AG10803 (cell line): ENCODE results near the gene SSR3.
A peak's percentile ranks its signal among the peaks of the same experiment; 100 is the strongest.

ENCODE experiments used
- DNase-seq: peaks from one replicate; pipeline ENCODE4 v3.0.0; 2010; ENCODE audit warnings: low read depth
- H3K4me3 ChIP-seq: 2 replicates; pipeline ENCODE4 v1.5.1; 2011; ENCODE audit warnings: mild to moderate bottlenecking, low read length, control low read depth
- TF ChIP-seq, protein P1 (sequence below): conservative IDR thresholded peaks from 2 replicates; pipeline ENCODE4 v1.5.1; 2011; ENCODE audit warnings: mild to moderate bottlenecking, low read length, control low read depth, inconsistent platforms

Gene SSR3

DNA sequence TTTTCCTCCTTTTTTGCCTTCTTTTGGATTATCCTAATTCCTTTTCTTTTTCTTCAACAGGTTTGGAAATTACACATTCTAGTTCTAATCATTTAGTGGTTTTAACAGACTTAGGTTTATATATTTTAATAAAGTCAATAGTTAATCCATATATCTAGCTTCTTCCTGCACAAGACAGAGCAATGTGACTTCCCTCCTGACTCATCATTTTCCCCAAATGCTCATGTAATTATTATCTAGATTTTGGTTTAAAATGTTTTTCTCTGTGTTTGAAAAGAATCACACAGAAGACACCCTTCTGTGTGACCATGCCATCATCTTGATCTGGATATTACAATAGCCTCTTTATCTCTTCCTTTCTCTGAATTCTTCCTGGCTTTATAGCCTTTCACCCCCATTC lies 28.6 kb upstream of the SSR3 start:
- no peak overlapping the region for H3K4me3 ChIP-seq
- no peak for DNase-seq
- TF ChIP-seq, protein P1, sequence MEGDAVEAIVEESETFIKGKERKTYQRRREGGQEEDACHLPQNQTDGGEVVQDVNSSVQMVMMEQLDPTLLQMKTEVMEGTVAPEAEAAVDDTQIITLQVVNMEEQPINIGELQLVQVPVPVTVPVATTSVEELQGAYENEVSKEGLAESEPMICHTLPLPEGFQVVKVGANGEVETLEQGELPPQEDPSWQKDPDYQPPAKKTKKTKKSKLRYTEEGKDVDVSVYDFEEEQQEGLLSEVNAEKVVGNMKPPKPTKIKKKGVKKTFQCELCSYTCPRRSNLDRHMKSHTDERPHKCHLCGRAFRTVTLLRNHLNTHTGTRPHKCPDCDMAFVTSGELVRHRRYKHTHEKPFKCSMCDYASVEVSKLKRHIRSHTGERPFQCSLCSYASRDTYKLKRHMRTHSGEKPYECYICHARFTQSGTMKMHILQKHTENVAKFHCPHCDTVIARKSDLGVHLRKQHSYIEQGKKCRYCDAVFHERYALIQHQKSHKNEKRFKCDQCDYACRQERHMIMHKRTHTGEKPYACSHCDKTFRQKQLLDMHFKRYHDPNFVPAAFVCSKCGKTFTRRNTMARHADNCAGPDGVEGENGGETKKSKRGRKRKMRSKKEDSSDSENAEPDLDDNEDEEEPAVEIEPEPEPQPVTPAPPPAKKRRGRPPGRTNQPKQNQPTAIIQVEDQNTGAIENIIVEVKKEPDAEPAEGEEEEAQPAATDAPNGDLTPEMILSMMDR = no peak

DNA sequence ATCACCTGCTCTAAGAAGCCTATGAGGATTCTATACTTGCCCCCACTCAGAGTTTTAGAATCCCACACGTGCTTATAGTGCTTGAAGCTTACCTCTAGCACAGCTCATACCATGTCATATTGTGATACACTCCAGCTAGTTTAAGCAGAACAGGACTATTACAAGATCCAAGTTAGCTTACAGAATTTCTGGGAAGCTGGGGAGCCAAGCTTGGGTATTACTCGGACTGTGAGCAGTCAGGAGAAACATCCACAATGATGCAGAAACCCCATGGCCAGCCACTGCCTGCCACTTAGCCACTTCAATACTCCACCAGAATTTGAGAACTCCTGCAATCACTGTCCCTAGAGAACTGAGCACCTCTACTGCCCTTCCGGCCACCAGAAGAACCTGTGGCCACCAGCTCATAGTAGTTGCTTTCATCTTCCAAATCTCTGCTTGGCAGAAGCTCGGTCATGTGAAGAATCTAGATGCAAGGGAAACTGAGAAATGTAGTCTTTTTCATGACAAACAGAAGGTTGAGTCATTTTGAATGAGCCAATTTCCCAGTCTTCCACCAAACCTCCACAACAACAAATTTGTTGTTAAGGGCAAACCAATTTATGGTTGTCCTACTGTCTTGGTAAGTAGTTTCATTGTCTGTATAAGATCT lies 27.7 kb upstream of the SSR3 start:
- H3K4me3 ChIP-seq = no peak overlapping the region
- DNase-seq = no peak
- TF ChIP-seq, protein P1 = no peak

DNA sequence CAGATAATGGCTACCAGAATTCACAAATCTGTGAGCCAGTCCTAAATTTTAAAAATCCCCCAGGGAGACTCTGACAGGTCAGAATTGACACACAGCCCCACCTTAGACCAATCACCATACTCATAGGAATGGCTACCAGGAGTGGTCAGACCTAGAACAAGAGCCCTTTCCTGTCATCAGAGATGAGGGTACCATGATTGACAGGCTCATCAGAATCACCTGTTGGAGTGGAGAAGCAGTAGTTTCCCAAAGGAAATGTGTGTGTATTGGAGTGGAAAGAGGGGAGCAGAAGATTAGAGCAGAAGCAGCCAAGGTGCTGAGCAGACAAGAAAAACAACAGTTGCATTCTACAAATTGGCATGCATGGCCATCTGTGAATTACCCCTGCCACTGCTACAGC lies 27.0 kb upstream of the SSR3 start:
- H3K4me3 ChIP-seq = no peak overlapping the region
- DNase-seq = no peak
- TF ChIP-seq, protein P1 = no peak

DNA sequence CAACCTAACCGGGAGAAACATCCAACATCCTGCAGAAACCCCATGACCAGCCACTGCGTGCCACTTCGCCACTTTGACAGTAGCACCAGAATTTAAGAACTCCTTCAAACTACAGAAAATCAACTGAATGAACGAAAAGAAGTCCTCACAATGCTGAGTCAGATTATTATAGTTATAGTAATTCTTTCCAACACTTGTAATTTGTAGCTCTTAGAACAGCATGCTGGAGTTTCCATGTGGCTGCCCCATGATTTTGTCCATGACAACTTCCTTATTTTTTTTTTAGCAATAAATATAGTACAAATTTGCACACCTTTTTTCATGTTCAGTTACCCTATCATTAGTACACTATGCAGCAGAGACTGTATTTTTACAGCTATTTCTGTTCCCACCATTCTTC lies 26.1 kb upstream of the SSR3 start:
- TF ChIP-seq, protein P1 = no peak

DNA sequence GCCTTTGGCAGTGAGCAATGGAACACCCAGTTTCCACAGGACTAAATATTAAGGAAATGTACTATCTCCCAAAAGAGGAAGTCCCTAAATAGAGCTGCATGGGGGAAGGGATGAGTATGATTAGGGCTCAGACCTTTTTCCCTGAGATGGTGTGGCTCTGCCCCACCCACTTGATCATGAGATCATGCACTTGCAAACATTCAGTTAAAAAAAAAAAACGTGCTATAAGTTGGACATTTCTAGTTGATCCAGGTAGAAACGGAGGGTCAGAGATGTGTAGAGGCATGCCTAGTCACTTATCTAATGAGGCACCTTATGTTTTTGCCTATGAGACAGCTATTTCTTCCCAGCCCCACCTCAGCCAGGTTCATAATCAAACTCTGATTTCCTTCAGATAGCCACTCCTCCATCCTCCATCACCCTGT lies 24.5 kb upstream of the SSR3 start:
- TF ChIP-seq, protein P1 = no peak
- H3K4me3 ChIP-seq = no peak overlapping the region
- DNase-seq = no peak

More for the DNA sequence above, 26.1 kb upstream of the SSR3 start:
- DNase-seq = no peak
- H3K4me3 ChIP-seq = no peak overlapping the region

DNA sequence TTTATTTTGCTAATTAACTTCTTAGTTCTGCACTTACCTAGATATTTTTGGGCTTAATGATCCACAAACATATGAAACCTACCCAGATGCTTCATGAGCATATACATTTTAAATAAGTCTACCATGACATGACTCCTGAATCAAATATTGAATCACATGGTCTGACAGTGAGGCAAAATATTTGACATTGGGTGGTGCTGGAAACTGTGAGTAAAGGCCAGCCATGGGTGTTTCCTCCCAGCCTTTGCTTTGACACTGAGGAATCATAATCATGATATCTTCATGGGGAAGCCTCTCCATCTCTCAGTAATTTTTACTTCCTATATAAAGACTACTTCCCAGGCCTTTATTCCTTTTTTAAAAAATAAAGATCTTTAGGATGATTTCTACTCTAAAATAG lies 22.8 kb upstream of the SSR3 start:
- TF ChIP-seq, protein P1 = no peak
- H3K4me3 ChIP-seq = no peak overlapping the region
- no peak for DNase-seq

DNA sequence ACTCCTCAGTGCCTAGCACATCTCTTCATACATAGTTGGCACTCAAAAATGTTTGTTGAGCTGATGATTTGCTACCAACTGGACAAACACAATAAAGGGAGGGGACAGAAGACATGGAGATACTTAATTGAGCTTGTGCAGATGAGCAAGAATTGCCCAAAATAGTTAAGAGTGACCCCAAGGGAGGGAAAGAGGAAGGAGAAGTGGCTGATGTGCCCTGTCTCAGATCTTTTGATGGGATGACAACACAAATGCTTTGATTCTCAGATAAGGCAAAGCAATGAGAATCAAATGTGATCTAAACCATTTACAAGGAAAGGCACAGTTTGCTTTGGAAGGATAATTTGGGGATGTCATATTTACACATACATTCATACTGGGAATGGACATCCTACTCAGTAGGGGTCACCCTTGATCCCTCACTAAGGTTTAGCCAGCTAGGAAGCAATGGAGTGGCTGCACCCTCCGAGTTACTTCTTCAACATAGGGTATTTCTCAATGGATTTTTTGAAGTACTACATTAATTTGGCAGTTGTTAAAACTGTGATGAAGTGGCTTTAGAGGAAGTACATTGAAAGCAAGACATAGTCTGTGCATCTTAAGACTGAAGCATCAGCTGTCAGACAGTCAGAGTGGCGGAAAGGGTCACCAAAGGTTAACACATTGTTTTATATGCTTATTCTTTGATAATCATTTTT lies 21.9 kb upstream of the SSR3 start:
- DNase-seq = no peak
- H3K4me3 ChIP-seq = no peak overlapping the region
- TF ChIP-seq, protein P1 = peak; percentile 23; the same call in 1 of the 2 replicates
